ENCODE results near the gene MTCH1. TPM values are rescaled to one million over a fixed set of nuclear protein-coding genes. Genes with fewer than 3 reads are reported as not detected.

Gene MTCH1
- total RNA-seq, 1 donor from 2014 or later, result 133 TPM

DNA sequence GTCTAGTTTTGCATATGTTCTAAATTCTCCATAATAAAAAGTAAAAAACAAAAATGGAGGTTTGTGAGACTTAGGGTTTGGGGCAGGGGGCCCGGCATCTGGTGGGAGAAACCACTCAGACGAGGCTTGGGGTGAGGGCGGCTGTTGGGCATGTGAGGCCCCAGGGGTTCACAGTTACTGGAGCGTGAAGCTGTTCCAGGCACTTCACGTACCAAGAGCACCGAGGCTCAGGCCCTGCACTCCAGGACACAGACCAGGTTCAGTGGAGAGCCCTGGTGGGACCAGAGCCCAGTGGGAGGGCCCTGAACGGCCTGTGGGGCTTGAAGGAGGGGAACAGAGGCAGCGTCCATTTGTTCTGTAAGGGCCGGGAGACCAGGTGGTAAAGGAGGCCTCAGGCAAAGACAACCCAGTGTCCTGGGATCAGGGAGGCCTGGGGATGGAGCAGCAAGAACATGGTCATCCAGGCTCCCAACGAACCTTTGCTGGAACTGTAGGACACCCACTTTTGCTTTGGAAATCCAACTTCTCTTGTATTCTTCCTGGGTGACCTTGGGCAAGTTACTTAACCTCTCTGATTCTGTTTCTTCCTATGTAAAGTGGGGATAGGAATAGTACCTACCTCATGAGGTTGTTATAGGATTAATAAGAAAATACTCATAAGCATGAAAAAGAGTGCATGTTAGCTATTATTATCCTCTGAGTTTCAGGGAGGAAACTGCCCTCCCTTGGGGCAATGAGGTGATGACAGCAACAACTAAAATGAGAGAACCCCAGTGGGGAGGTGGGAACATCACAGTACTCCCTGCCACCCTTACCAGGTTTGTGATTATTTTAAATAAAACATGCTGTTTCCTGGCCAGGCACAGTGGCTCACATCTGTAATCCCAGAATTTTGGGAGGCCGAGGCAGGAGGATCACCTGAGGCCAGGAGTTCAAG, 18.3 kb upstream of the MTCH1 start:
- CTCF ChIA-PET, result interaction anchor here (0.7 to 4.6 kb wide), 4 partner anchors 14 to 177 kb away, joined by 3 to 74 read pairs (median 4); partner anchors contain the start of gene MTCH1
- Mint-ChIP-seq H3K36me3 (ENCODE audit: low read depth) (peaks cover 36% of the 10 kb centered on the region), H3K4me3 (peak overlapping the region; percentile 100), H3K27ac (peak overlapping the region; percentile 92), H3K27me3 (no peaks in the 10 kb centered on the region), H3K4me1 (peaks cover 82% of the 10 kb centered on the region), H3K9me3 (no peaks in the 10 kb centered on the region)
- POLR2A ChIA-PET, result interaction anchor here (0.6 to 8.5 kb wide), 18 partner anchors 10 to 375 kb away, joined by 3 to 209 read pairs (median 6); partner anchors contain the start of genes MTCH1 and PIM1
- DNase-seq (no peak), ATAC-seq (ENCODE audit: low read depth) (peak; percentile 56)
- intact Hi-C loops (cut with micrococcal nuclease), result loop anchor here (1.0 to 10.0 kb wide), 2 partner anchors 18 to 410 kb away; partner anchors contain the start of genes MTCH1 and SRSF3
- TF ChIP-seq CTCF (IDR thresholded peaks at IDR 0.05), result no peak

DNA sequence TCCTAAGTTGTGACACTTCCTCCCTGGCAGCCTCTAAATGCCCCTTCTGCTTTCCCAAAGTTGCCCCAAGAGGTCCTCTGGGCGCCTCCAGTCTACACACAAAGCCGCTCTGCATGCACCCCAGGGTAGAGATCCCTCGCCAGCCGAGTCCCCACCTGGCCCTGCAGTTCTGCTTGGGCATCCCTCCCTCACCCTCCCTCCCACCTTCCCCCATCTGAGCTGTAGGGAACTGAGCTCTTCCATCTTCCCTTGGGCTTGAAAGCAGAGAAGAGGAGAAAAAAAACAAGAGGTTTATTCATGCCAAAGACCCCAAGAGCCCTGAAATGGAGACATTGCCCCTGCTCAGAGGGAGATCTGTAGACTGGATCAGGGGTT, 13.7 kb upstream of the MTCH1 start:
- intact Hi-C loops (cut with micrococcal nuclease), result loop anchor here (10.0 kb wide), 1 partner anchor 405 kb away; the partner anchor contains the start of gene SRSF3
- H3K27me3 Mint-ChIP-seq, result no peaks in the 10 kb centered on the region
- DNase-seq (no peak), ATAC-seq (ENCODE audit: low read depth) (no peak)
- TF ChIP-seq CTCF (IDR thresholded peaks at IDR 0.05), result no peak
- no peaks in the 10 kb centered on the region for H3K9me3 Mint-ChIP-seq
- H3K4me1 Mint-ChIP-seq, result peaks cover 48% of the 10 kb centered on the region
- H3K4me3 Mint-ChIP-seq, result no peak overlapping the region
- POLR2A ChIA-PET, result interaction anchor here (0.6 kb wide), 1 partner anchor 36 kb away, joined by 3 read pairs; no protein-coding TSS in a partner anchor
- H3K36me3 Mint-ChIP-seq (ENCODE audit: low read depth), result no peaks in the 10 kb centered on the region
- no peak overlapping the region for H3K27ac Mint-ChIP-seq
- CTCF ChIA-PET, result no interaction called here

DNA sequence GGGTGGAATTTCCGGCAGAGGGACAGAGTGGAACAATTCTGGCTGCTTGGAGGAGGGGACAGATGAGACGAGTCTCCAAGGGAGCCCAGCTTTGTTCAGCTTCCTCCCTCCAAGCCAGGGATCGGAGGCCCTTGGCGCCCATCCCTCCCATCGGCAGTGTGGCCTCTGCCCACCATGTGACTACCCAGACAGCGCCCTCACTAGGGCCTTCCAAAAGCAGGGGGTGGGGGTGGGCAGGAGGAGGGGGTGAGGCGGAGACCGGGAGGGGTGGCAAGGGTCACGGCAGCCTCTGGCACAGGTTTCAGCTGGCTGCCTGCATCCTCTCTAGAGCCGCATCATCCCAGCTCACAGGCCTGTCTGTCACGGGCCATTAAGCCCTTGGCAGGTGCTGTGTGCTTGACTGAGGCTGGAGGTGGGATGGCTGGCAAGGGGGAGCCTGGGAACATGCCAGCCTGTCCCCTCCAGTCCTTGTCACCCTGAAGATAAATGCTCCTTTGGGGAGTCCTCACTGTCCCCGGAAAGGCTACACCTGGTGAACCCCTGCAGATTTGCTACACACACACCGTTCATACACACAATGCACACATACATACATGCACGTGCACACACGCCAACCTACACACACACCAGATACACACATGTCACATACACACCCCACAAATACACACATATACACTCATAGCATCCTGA, 13.2 kb upstream of the MTCH1 start:
- intact Hi-C loops (cut with micrococcal nuclease), result no loop called here
- Mint-ChIP-seq H3K27me3 (no peaks in the 10 kb centered on the region), H3K4me1 (peaks cover 42% of the 10 kb centered on the region), H3K9me3 (no peaks in the 10 kb centered on the region), H3K36me3 (ENCODE audit: low read depth) (no peaks in the 10 kb centered on the region), H3K27ac (no peak overlapping the region), H3K4me3 (no peak overlapping the region)
- ChIA-PET CTCF (no interaction called here), POLR2A (interaction anchor here (0.6 to 0.7 kb wide), 2 partner anchors 36 to 56 kb away, joined by 3 read pairs; no protein-coding TSS in a partner anchor)
- TF ChIP-seq CTCF (IDR thresholded peaks at IDR 0.05), result no peak
- DNase-seq, result no peak
- ATAC-seq (ENCODE audit: low read depth), result no peak

DNA sequence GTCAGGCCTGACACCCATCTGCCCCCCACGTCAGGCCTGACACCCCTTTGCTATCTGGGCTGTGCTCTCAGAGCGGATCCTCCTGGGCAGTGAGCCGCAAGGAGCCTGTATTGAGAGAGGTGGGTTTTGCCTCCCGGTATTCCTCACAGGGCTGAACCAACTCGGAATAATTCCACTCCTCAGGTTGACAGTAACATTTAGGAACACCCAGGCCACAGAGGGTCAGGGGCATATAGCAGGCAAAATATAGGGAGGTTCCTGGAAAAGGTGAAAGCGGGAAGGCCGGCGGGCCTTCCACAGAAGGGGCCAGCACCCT, 12.7 kb upstream of the MTCH1 start:
- ATAC-seq (ENCODE audit: low read depth) (no peak), DNase-seq (no peak)
- no peak overlapping the region for H3K27ac Mint-ChIP-seq
- intact Hi-C loops (cut with micrococcal nuclease), result no loop called here
- ChIA-PET CTCF (no interaction called here), POLR2A (interaction anchor here (0.7 kb wide), 1 partner anchor 57 kb away, joined by 3 read pairs; no protein-coding TSS in a partner anchor)
- H3K27me3 Mint-ChIP-seq, result no peaks in the 10 kb centered on the region
- H3K4me3 Mint-ChIP-seq, result no peak overlapping the region
- H3K36me3 Mint-ChIP-seq (ENCODE audit: low read depth), result no peaks in the 10 kb centered on the region
- H3K9me3 Mint-ChIP-seq, result no peaks in the 10 kb centered on the region
- peaks cover 37% of the 10 kb centered on the region for H3K4me1 Mint-ChIP-seq
- TF ChIP-seq CTCF (IDR thresholded peaks at IDR 0.05), result no peak

All from activated B cell treated with CpG ODN at 0.5 μM for 24 hours (primary cell).